Ishikawa (cell line): ENCODE data around the gene CCDC149.

Experiments
- CEBPB ChIP-seq: IDR thresholded peaks from 2 replicates; pipeline ENCODE4 v1.6.1; 2012
- CREB1 ChIP-seq: IDR thresholded peaks from 2 replicates; pipeline ENCODE4 v1.6.1; 2012; ENCODE audit warnings: low read depth
- EGR1 ChIP-seq: IDR thresholded peaks from 2 replicates; pipeline ENCODE4 v1.6.1; 2012
- EP300 ChIP-seq: IDR thresholded peaks from 2 replicates; pipeline ENCODE4 v1.6.1; 2012; ENCODE audit warnings: borderline replicate concordance
- FOXM1 ChIP-seq: IDR thresholded peaks from 2 replicates; pipeline ENCODE4 v1.6.1; 2012; ENCODE audit warnings: low read depth, borderline replicate concordance
- MAX ChIP-seq: IDR thresholded peaks from 2 replicates; pipeline ENCODE4 v1.6.1; 2012
- NFIC ChIP-seq: IDR thresholded peaks from 2 replicates; pipeline ENCODE4 v1.6.1; 2012
- RAD21 ChIP-seq: IDR thresholded peaks from 2 replicates; pipeline ENCODE4 v1.6.1; 2012; ENCODE audit warnings: low read depth
- REST ChIP-seq: IDR thresholded peaks from 2 replicates; pipeline ENCODE4 v1.6.1; 2012; ENCODE audit warnings: low read depth, mild to moderate bottlenecking
- TAF1 ChIP-seq: IDR thresholded peaks from 2 replicates; pipeline ENCODE4 v1.6.1; 2012; ENCODE audit warnings: low read depth, mild to moderate bottlenecking
- TCF12 ChIP-seq: IDR thresholded peaks from 2 replicates; pipeline ENCODE4 v1.6.1; 2012; ENCODE audit warnings: low read depth
- TEAD4 ChIP-seq: IDR thresholded peaks from 2 replicates; pipeline ENCODE4 v1.6.1; 2012
- USF1 ChIP-seq: IDR thresholded peaks from 2 replicates; pipeline ENCODE4 v1.6.1; 2012
- YY1 ChIP-seq: IDR thresholded peaks from 2 replicates; pipeline ENCODE4 v1.6.1; 2012; ENCODE audit warnings: low read depth
- ZBTB7A ChIP-seq: IDR thresholded peaks from 2 replicates; pipeline ENCODE4 v1.6.1; 2012; ENCODE audit warnings: low read depth

Gene CCDC149

GRCh38 chr4:24922416-24922815, 9.6 kb upstream of the CCDC149 start:
- no peak for TF ChIP-seq CEBPB
- TF ChIP-seq TCF12, result no peak
- no peak for TF ChIP-seq YY1
- TF ChIP-seq ZBTB7A, result no peak
- TF ChIP-seq TEAD4, result no peak
- TF ChIP-seq NFIC, result no peak
- TF ChIP-seq RAD21, result no peak

GRCh38 chr4:24921491-24921890, 8.6 kb upstream of the CCDC149 start:
- no peak for TF ChIP-seq TCF12
- TF ChIP-seq FOXM1, result no peak
- no peak for TF ChIP-seq RAD21
- TF ChIP-seq CREB1, result no peak
- no peak for TF ChIP-seq YY1
- TF ChIP-seq MAX, result no peak
- no peak for TF ChIP-seq TEAD4
- TF ChIP-seq EGR1, result no peak
- no peak for TF ChIP-seq TAF1
- no peak for TF ChIP-seq EP300
- TF ChIP-seq CEBPB, result no peak
- TF ChIP-seq NFIC, result no peak
- TF ChIP-seq ZBTB7A, result no peak
- no peak for TF ChIP-seq REST
- no peak for TF ChIP-seq USF1

GRCh38 chr4:24920008-24920407, 7.2 kb upstream of the CCDC149 start:
- TF ChIP-seq EGR1, result no peak
- no peak for TF ChIP-seq TCF12
- no peak for TF ChIP-seq CREB1
- TF ChIP-seq MAX, result no peak
- TF ChIP-seq RAD21, result no peak

GRCh38 chr4:24917076-24917856, 4.4 kb upstream of the CCDC149 start:
- TF ChIP-seq NFIC (no peak), CREB1 (no peak), CEBPB (no peak), RAD21 (no peak)

GRCh38 chr4:24915121-24915922, 2.5 kb upstream of the CCDC149 start:
- TF ChIP-seq TEAD4 (no peak), RAD21 (peak; percentile 29; the same call in 1 of the 2 replicates)

GRCh38 chr4:24914460-24914859, 1.6 kb upstream of the CCDC149 start:
- TF ChIP-seq RAD21 (no peak), TAF1 (no peak), TEAD4 (no peak), TCF12 (no peak), REST (no peak), YY1 (no peak), CREB1 (no peak), NFIC (no peak), CEBPB (no peak), ZBTB7A (no peak), USF1 (no peak), EP300 (no peak), EGR1 (no peak), MAX (no peak), FOXM1 (no peak)
